Mesenchymal stem cell (in vitro differentiated cells and primary cell): ENCODE measurements around the gene DRD2.

Source experiments
- DNase-seq: peaks from one replicate; pipeline ENCODE4 v3.0.0-alpha.2; 2013
- H2AFZ ChIP-seq: one replicate; pipeline ENCODE4 v1.6.1; 2013; ENCODE audit warnings: low read depth, mild to moderate bottlenecking, control low read depth, inconsistent platforms, low read length, moderate library complexity
- H2AK5ac ChIP-seq: 2 replicates; pipeline ENCODE4 v1.6.1; 2013; ENCODE audit warnings: low read length, moderate library complexity, mild to moderate bottlenecking, inconsistent platforms; ENCODE audit not compliant: severe bottlenecking
- H2BK120ac ChIP-seq: one replicate; pipeline ENCODE4 v1.6.1; 2013; ENCODE audit warnings: low read depth, mild to moderate bottlenecking, inconsistent platforms, low read length, moderate library complexity
- H2BK12ac ChIP-seq, 2 experiments: one replicate each; pipeline ENCODE4 v1.6.1; 2013; ENCODE audit warnings: inconsistent platforms in 2 of 2, low read length in 2 of 2, mild to moderate bottlenecking in 2 of 2, moderate library complexity in 2 of 2, control low read depth in 1 of 2
- H2BK15ac ChIP-seq: one replicate; pipeline ENCODE4 v1.6.1; 2013; ENCODE audit warnings: mild to moderate bottlenecking, low read depth, inconsistent platforms; ENCODE audit not compliant: poor library complexity, severe bottlenecking
- H2BK5ac ChIP-seq: 2 replicates; pipeline ENCODE4 v1.6.1; 2013; ENCODE audit warnings: low read depth, mild to moderate bottlenecking, low read length, control low read depth, inconsistent platforms; ENCODE audit not compliant: poor library complexity, severe bottlenecking
- H3K14ac ChIP-seq, 2 experiments: one replicate each; pipeline ENCODE4 v1.6.1; 2013; ENCODE audit warnings: inconsistent platforms in 2 of 2, low read length in 2 of 2, control low read depth in 1 of 2, mild to moderate bottlenecking in 1 of 2, moderate library complexity in 1 of 2
- H3K18ac ChIP-seq, 2 experiments: one replicate each; pipeline ENCODE4 v1.6.1; 2013; ENCODE audit warnings: inconsistent platforms in 2 of 2, low read length in 2 of 2, control low read depth in 1 of 2, low read depth in 1 of 2, mild to moderate bottlenecking in 1 of 2
- H3K23ac ChIP-seq, 2 experiments: one replicate each; pipeline ENCODE4 v1.6.1; 2013; ENCODE audit warnings: inconsistent platforms in 2 of 2, low read length in 2 of 2, mild to moderate bottlenecking in 2 of 2, moderate library complexity in 2 of 2, control low read depth in 1 of 2
- H3K27ac ChIP-seq: 2 replicates; pipeline ENCODE4 v1.5.1; 2013; ENCODE audit warnings: mild to moderate bottlenecking, moderate library complexity, low read length, control low read depth, inconsistent platforms; ENCODE audit not compliant: poor library complexity, severe bottlenecking
- H3K27me3 ChIP-seq, 2 experiments: 2 replicates each; pipeline versions ENCODE4 v1.6.1 to v1.7.0; 2013; ENCODE audit warnings: low read length in 2 of 2, mild to moderate bottlenecking in 2 of 2, moderate library complexity in 2 of 2, control low read depth in 1 of 2, inconsistent platforms in 1 of 2; ENCODE audit not compliant: control insufficient read depth in 1 of 2, insufficient read depth in 1 of 2
- H3K36me3 ChIP-seq, 2 experiments: 2 replicates each; pipeline versions ENCODE4 v1.6.1 to v1.7.0; 2013; ENCODE audit warnings: low read length in 2 of 2, control low read depth in 1 of 2, inconsistent platforms in 1 of 2, low read depth in 1 of 2, mild to moderate bottlenecking in 1 of 2; ENCODE audit not compliant: insufficient read depth in 2 of 2, control insufficient read depth in 1 of 2
- H3K4ac ChIP-seq, 2 experiments: one replicate each; pipeline ENCODE4 v1.6.1; 2013; ENCODE audit warnings: inconsistent platforms in 2 of 2, low read length in 2 of 2, mild to moderate bottlenecking in 2 of 2, moderate library complexity in 2 of 2, control low read depth in 1 of 2, low read depth in 1 of 2
- H3K4me1 ChIP-seq: 2 replicates; pipeline ENCODE4 v1.6.1; 2013; ENCODE audit warnings: low read depth, low read length, control low read depth; ENCODE audit not compliant: control insufficient read depth, insufficient read depth
- H3K4me2 ChIP-seq: 2 replicates; pipeline ENCODE4 v1.6.1; 2013; ENCODE audit warnings: low read length, mild to moderate bottlenecking, inconsistent platforms; ENCODE audit not compliant: poor library complexity, severe bottlenecking
- H3K4me3 ChIP-seq, 2 experiments: 2 replicates each; pipeline versions ENCODE4 v1.5.1 to v1.7.0; 2013; ENCODE audit warnings: low read length in 2 of 2, mild to moderate bottlenecking in 2 of 2, control low read depth in 1 of 2, low read depth in 1 of 2; ENCODE audit not compliant: insufficient read depth in 1 of 2
- H3K79me1 ChIP-seq: replicated peaks from 2 replicates; pipeline ENCODE4 v1.6.1; 2013; ENCODE audit warnings: mild to moderate bottlenecking, control low read depth, low read length, inconsistent platforms; ENCODE audit not compliant: poor library complexity, severe bottlenecking
- H3K9ac ChIP-seq: 2 replicates; pipeline ENCODE4 v1.7.0; 2013; ENCODE audit warnings: mild to moderate bottlenecking, low read length, moderate library complexity
- H3K9me3 ChIP-seq: 2 replicates; pipeline ENCODE4 v1.7.0; 2013; ENCODE audit warnings: mild to moderate bottlenecking, low read length; ENCODE audit not compliant: control insufficient read depth
- H4K8ac ChIP-seq: one replicate; pipeline ENCODE4 v1.6.1; 2013; ENCODE audit warnings: inconsistent platforms, mild to moderate bottlenecking, low read length, moderate library complexity
- H4K91ac ChIP-seq: one replicate; pipeline ENCODE4 v1.6.1; 2013; ENCODE audit warnings: mild to moderate bottlenecking, low read length, inconsistent platforms
- WGBS: methylation state at CpG from one replicate; pipeline ENCODE4 v1.1.7; 2013; ENCODE audit warnings: mixed read lengths; 5-methylcytosine and 5-hydroxymethylcytosine counted together

DRD2 gene

DNA sequence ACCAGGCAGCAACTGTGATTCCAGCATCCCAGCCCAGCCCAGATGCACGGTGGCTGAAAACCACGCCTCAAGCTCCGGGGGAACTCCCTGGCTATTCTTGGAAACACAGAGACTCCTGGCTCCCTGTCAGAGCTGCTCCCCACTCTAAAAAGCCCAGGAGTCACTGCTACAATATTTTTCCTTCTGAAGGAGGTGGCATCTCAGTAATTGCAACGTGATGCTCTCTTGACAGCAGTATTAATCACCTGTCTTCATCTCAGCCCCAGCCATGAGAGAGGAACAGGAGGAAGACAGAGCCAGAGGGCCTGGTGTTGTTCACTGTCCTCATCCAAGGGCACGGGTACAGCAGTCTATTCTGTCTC is 26.9 kb downstream of the DRD2 start:
- Histone ChIP-seq H3K18ac (no peak overlapping the region), H3K4ac (no peak overlapping the region), H2BK120ac (no peak overlapping the region), H2AFZ (no peak overlapping the region), H3K23ac (no peak overlapping the region), H3K14ac (no peak overlapping the region), H3K27me3 (peaks cover 0 to 38% of the 10 kb centered on the region in 2 experiments), H3K27ac (no peak overlapping the region), H3K4me2 (no peak overlapping the region), H3K4me3 (no peak overlapping the region), H3K4me1 (no peaks in the 10 kb centered on the region), H2BK12ac (no peak overlapping the region), H2BK5ac (no peak overlapping the region), H3K79me1 (no peaks in the 10 kb centered on the region), H4K8ac (no peak overlapping the region), H2AK5ac (no peak overlapping the region), H3K36me3 (no peaks in the 10 kb centered on the region), H2BK15ac (no peak overlapping the region), H3K9ac (no peak overlapping the region), H3K9me3 (no peaks in the 10 kb centered on the region), H4K91ac (no peak overlapping the region)
- WGBS: 80% methylated on average over 5 of the region's 5 CpGs
- DNase-seq: no peak

DNA sequence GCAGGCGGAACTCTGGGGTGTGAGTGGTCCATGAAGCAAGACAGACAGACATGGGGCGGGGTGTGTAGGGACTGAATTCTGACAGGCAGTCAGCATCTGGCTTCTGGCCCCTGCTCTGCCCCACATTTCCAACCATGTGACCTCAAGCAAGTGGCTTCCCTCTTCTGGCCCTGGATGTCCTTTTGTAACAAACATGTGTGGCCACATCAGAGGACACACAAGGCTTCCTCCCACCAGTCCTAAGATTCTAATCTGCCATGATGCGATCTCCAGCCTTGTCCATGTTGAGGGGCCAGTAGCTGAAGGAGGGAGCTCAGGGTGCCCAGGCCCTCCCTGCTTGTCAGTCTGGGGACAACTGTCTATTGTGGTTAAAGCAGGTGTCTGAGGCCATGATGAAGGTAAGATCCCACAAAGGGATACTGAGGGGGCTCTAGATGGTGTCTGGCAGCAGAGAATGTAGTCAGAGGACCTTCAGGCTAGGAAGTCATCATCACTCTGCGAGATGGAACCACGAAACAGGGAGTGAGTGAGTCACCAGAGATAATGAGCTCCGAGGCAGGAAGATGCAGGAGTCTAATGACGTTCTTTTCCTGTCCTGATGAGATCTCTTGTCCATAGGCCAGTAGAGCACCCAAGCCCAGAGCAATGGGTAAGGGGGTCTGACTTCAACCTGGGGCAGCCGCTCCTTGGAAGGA is 27.4 kb downstream of the DRD2 start:
- Histone ChIP-seq H4K91ac (no peak overlapping the region), H3K18ac (no peak overlapping the region), H3K27me3 (peaks cover 0 to 43% of the 10 kb centered on the region in 2 experiments), H4K8ac (no peak overlapping the region), H3K4me3 (no peak overlapping the region), H3K27ac (no peak overlapping the region), H2BK12ac (no peak overlapping the region), H2BK5ac (no peak overlapping the region), H3K23ac (no peak overlapping the region), H2BK120ac (no peak overlapping the region), H3K79me1 (no peaks in the 10 kb centered on the region), H3K14ac (no peak overlapping the region), H2BK15ac (no peak overlapping the region), H2AK5ac (no peak overlapping the region), H3K4ac (no peak overlapping the region), H3K36me3 (no peaks in the 10 kb centered on the region), H3K9me3 (no peaks in the 10 kb centered on the region), H3K4me1 (no peaks in the 10 kb centered on the region), H3K4me2 (no peak overlapping the region), H3K9ac (no peak overlapping the region), H2AFZ (no peak overlapping the region)
- peak; percentile 71 for DNase-seq
- 53% methylated on average over 8 of the region's 8 CpGs for WGBS

DNA sequence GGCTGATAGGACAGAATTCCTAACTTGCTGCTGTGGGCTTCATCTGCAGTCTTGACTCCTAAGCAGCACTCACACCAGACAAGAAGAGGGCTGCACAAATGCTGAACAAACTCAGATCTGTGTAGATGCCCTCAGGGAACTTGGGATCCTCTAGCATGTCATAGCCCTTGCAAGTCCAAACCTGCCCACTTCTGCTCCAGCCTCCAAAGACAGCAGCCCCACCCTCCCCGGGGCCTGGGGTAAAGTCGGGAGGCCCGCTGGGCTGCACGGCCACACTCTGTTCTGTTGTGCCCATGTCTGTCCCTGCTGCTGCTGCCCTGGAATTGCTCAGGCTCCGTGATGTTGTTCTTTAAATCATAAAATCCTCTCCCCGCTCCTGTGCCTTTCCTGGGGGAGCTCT is 28.3 kb downstream of the DRD2 start:
- no peak overlapping the region for H2BK120ac ChIP-seq
- H4K91ac ChIP-seq: no peak overlapping the region
- H3K9me3 ChIP-seq: no peaks in the 10 kb centered on the region
- H4K8ac ChIP-seq: no peak overlapping the region
- no peak for DNase-seq
- no peaks in the 10 kb centered on the region for H3K36me3 ChIP-seq
- no peak overlapping the region for H2AK5ac ChIP-seq
- no peak overlapping the region for H3K4me2 ChIP-seq
- no peaks in the 10 kb centered on the region for H3K4me1 ChIP-seq
- no peak overlapping the region for H2BK12ac ChIP-seq
- H2BK15ac ChIP-seq: no peak overlapping the region
- H3K9ac ChIP-seq: no peak overlapping the region
- no peak overlapping the region for H3K23ac ChIP-seq
- no peak overlapping the region for H3K4me3 ChIP-seq
- H3K27ac ChIP-seq: no peak overlapping the region
- 97% methylated on average over 6 of the region's 6 CpGs for WGBS
- H3K79me1 ChIP-seq: no peaks in the 10 kb centered on the region
- no peak overlapping the region for H2AFZ ChIP-seq
- no peak overlapping the region for H3K4ac ChIP-seq
- H2BK5ac ChIP-seq: no peak overlapping the region
- H3K27me3 ChIP-seq: peaks cover 0 to 46% of the 10 kb centered on the region in 2 experiments
- no peak overlapping the region for H3K18ac ChIP-seq
- peak overlapping the region in 1 of 2 experiments; percentile 47 for H3K14ac ChIP-seq

DNA sequence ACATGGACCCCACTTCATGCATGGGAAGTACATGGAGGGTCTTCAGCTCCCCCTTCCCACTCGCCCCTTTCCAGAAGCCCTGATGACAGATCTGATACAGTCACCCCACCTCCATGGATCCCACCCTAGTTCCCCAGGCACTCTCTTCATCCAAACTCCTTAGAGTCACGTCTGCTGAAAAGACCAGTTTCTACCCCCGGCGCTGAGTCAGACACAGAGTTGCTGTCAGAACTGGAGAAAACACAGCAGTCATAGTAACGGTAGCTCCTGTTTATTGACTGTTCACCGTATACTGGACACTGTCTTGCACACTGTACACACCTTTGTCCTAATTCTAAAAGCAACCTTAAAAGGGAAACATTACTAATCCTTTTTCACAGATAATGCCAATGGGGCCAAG is 29.1 kb downstream of the DRD2 start:
- no peak overlapping the region for H2AFZ ChIP-seq
- DNase-seq: peak; percentile 44
- H3K9me3 ChIP-seq: no peaks in the 10 kb centered on the region
- no peak overlapping the region for H2AK5ac ChIP-seq
- H3K27me3 ChIP-seq: peaks cover 0 to 49% of the 10 kb centered on the region in 2 experiments
- no peak overlapping the region for H3K4ac ChIP-seq
- H3K36me3 ChIP-seq: no peaks in the 10 kb centered on the region
- H3K14ac ChIP-seq: no peak overlapping the region
- H3K27ac ChIP-seq: no peak overlapping the region
- H3K18ac ChIP-seq: no peak overlapping the region
- no peak overlapping the region for H2BK5ac ChIP-seq
- 56% methylated on average over 6 of the region's 6 CpGs for WGBS
- H3K9ac ChIP-seq: no peak overlapping the region
- no peaks in the 10 kb centered on the region for H3K79me1 ChIP-seq
- H4K91ac ChIP-seq: no peak overlapping the region
- no peak overlapping the region for H2BK15ac ChIP-seq
- no peak overlapping the region for H2BK120ac ChIP-seq
- no peak overlapping the region for H2BK12ac ChIP-seq
- H3K4me1 ChIP-seq: no peaks in the 10 kb centered on the region
- H3K23ac ChIP-seq: no peak overlapping the region
- no peak overlapping the region for H4K8ac ChIP-seq
- no peak overlapping the region for H3K4me3 ChIP-seq
- H3K4me2 ChIP-seq: no peak overlapping the region
